Measurements from ENCODE around the gene CST3. TPM values are rescaled to one million over a fixed set of nuclear protein-coding genes. Genes with fewer than 3 reads are reported as not detected.

Gene CST3
- total RNA-seq, 1 donor from 2014 or later, result 291 TPM

DNA sequence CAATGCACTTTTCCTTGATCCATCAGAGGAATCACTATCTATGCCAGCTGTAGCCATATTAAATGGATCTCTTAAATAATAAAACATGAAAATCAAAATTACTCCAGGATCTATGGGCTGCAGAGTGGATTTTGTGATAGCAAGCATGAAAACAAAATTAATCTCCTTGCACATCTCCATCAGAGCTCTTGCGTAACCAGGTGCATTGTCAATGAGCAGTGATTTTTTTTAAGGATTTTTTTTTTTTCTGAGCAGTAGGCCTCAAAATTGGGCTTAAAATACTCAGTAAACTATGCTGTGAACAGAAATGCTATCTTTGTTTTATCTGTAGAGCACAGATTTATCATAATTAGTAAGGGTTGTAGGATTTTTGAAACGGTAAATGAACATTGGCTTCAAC is 11.5 kb upstream of the CST3 start:
- H3K36me3 Mint-ChIP-seq, result no peaks in the 10 kb centered on the region
- H3K4me1 Mint-ChIP-seq (ENCODE audit: unreplicated experiment), result no peaks in the 10 kb centered on the region
- no peaks in the 10 kb centered on the region for H3K27me3 Mint-ChIP-seq
- H3K9me3 Mint-ChIP-seq, result no peaks in the 10 kb centered on the region
- H3K27ac Mint-ChIP-seq, result no peak overlapping the region
- no peak overlapping the region for H3K4me3 Mint-ChIP-seq
- no peak for DNase-seq (ENCODE audit: extremely low spot score, unreplicated experiment)
- TF ChIP-seq, protein P1, sequence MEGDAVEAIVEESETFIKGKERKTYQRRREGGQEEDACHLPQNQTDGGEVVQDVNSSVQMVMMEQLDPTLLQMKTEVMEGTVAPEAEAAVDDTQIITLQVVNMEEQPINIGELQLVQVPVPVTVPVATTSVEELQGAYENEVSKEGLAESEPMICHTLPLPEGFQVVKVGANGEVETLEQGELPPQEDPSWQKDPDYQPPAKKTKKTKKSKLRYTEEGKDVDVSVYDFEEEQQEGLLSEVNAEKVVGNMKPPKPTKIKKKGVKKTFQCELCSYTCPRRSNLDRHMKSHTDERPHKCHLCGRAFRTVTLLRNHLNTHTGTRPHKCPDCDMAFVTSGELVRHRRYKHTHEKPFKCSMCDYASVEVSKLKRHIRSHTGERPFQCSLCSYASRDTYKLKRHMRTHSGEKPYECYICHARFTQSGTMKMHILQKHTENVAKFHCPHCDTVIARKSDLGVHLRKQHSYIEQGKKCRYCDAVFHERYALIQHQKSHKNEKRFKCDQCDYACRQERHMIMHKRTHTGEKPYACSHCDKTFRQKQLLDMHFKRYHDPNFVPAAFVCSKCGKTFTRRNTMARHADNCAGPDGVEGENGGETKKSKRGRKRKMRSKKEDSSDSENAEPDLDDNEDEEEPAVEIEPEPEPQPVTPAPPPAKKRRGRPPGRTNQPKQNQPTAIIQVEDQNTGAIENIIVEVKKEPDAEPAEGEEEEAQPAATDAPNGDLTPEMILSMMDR (conservative IDR thresholded peaks at IDR 0.05), result no peak

DNA sequence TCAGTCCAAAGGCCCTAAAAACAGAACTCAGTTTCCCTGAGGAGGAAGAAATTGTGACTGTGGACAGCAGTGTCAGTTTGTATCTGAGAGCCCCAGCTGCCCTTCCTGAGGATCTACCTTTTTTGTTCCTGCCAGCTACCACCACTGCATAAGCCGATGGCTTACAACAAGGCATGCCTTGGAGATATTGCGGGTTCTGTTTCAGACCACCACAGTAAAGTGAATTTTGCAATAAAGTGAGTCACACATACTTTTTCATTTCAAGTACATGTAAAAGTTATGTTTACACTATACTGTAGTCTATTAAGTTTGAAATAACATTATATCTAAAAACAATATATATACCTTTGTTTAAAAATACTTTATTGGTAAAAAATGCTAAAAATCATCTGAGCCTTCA is 9.6 kb upstream of the CST3 start:
- H3K27ac Mint-ChIP-seq, result no peak overlapping the region
- no peaks in the 10 kb centered on the region for H3K27me3 Mint-ChIP-seq
- H3K4me1 Mint-ChIP-seq (ENCODE audit: unreplicated experiment), result no peaks in the 10 kb centered on the region
- TF ChIP-seq, protein P1 (conservative IDR thresholded peaks at IDR 0.05), result no peak
- H3K36me3 Mint-ChIP-seq, result no peaks in the 10 kb centered on the region
- no peak for DNase-seq (ENCODE audit: extremely low spot score, unreplicated experiment)
- H3K9me3 Mint-ChIP-seq, result no peaks in the 10 kb centered on the region
- H3K4me3 Mint-ChIP-seq, result no peak overlapping the region

DNA sequence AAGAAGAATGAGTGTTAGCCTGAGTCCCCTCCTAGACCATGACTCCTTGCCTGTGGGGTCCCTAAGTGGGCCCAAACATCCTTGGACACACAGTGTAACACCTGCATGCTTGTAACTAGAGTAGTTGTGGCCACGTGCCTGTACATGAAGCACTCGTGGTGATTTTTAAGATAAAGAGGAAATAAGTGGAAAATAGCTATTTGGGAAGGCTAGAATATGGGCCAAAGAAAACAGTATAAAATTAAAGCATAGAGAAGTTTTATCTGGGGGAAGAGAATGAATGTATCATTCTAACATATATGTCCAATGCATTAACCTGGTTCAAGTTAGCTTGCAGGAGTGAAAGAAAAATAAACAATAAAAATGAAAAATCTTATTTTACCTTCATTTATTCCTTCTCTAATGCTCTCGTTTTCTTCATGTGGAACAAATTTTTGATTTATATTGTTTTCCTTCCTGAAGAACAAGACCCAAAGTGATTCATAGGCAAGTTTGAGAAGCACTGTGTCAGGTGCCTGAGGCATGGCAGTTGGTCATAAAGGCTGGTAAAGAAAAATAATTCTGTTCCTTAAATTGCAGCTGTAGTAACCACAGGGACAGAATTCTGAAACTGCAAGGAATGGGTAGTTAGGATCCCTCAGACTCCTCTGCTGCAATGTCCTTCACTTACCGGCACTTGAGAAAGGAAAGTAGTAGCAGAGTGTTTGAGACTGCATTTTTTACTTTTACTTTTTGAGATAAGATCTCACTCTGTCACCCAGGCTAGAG is 8.5 kb upstream of the CST3 start:
- TF ChIP-seq, protein P1 (conservative IDR thresholded peaks at IDR 0.05), result no peak
- no peaks in the 10 kb centered on the region for H3K27me3 Mint-ChIP-seq
- H3K4me1 Mint-ChIP-seq (ENCODE audit: unreplicated experiment), result no peaks in the 10 kb centered on the region
- no peak overlapping the region for H3K27ac Mint-ChIP-seq
- H3K36me3 Mint-ChIP-seq, result no peaks in the 10 kb centered on the region
- H3K9me3 Mint-ChIP-seq, result no peaks in the 10 kb centered on the region
- no peak for DNase-seq (ENCODE audit: extremely low spot score, unreplicated experiment)
- H3K4me3 Mint-ChIP-seq, result no peak overlapping the region

DNA sequence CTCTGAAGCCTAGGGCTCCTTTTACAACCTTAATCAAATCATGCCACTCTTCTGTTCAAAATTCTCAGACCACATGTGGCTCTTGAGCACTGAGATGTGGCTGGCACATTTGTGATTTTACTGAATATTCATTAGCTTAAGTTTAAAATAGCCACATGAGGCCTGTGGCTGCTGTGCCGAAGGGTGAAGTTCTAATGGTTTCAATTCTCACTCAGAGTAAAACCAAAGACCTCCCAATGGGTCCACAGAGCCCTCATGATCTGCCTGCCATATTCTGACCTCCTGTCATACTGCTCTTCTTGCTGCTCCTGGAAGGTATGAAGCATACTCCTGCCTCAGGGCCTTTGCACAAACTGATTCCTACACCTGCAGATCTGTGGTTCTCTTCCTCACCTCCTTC is 7.8 kb upstream of the CST3 start:
- no peaks in the 10 kb centered on the region for H3K27me3 Mint-ChIP-seq
- no peak overlapping the region for H3K27ac Mint-ChIP-seq
- TF ChIP-seq, protein P1 (conservative IDR thresholded peaks at IDR 0.05), result no peak
- H3K4me3 Mint-ChIP-seq, result no peak overlapping the region
- no peaks in the 10 kb centered on the region for H3K36me3 Mint-ChIP-seq
- no peaks in the 10 kb centered on the region for H3K4me1 Mint-ChIP-seq (ENCODE audit: unreplicated experiment)
- H3K9me3 Mint-ChIP-seq, result no peaks in the 10 kb centered on the region
- DNase-seq (ENCODE audit: extremely low spot score, unreplicated experiment), result no peak

DNA sequence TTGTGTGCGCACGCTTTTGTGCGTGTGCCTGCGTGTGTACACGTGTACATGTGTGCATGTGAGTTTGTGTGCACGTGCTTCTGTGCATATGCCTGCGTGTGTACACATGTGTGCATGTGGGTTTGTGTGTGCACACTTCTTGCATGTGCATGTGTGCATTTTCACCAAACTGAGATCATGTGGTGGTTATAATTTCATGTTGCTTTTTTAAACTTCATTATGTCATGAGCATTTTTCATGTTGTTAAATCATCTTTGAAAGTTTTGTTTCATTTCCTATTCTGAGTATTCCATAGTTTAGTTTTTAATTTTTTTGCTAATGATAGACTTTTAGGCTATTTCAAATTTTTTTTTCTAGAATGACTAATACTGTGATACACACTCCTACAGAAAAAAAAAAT is 6.4 kb upstream of the CST3 start:
- TF ChIP-seq, protein P1 (conservative IDR thresholded peaks at IDR 0.05), result no peak
- Mint-ChIP-seq H3K27me3 (no peaks in the 10 kb centered on the region), H3K4me1 (ENCODE audit: unreplicated experiment) (no peaks in the 10 kb centered on the region), H3K27ac (no peak overlapping the region), H3K36me3 (no peaks in the 10 kb centered on the region), H3K9me3 (no peaks in the 10 kb centered on the region), H3K4me3 (no peak overlapping the region)
- DNase-seq (ENCODE audit: extremely low spot score, unreplicated experiment), result no peak
